Central memory CD4-positive, alpha-beta T cell (primary cell): ENCODE measurements around the gene EXTL1.

Source experiments
- DNase-seq: peaks from one replicate; pipeline ENCODE4 v3.0.0; 2022

EXTL1 gene

DNA sequence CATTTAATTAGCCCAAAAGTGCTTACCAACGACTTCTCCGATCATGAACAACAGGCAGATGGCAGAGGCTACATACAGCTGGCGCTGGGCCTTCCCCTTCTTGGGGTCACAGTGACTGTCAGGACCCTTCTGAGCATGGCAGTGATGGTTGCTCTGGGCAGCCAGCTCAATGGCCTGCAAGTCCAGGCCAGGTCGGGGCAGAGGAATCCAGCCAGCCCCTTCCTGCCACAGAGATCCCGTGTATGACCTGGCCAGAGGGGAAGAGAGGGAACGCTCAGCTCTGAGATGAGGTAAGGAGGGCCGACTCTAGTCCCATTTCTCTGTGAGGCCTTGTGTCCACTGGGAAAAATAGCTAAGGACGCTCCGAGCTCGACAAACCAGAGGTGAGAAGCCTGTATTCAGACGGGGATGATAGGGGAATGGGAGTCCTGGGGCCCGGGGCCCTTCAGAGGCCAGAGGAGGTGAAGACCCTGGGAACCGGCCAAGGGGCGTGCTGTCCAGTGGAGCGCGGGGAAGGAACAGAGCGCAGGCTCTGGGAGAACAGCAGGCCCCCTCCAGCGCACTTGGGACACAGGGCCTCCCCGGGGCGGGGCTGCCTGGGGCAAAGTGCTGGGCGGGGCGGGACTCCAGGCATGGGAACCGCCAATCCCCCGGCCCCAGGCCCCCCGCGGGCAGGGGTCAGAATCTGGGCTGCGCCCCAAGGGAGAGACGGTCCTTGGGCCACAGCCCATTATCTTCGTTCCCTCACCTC, 23.6 kb downstream of the EXTL1 start:
- DNase-seq: no peak

DNA sequence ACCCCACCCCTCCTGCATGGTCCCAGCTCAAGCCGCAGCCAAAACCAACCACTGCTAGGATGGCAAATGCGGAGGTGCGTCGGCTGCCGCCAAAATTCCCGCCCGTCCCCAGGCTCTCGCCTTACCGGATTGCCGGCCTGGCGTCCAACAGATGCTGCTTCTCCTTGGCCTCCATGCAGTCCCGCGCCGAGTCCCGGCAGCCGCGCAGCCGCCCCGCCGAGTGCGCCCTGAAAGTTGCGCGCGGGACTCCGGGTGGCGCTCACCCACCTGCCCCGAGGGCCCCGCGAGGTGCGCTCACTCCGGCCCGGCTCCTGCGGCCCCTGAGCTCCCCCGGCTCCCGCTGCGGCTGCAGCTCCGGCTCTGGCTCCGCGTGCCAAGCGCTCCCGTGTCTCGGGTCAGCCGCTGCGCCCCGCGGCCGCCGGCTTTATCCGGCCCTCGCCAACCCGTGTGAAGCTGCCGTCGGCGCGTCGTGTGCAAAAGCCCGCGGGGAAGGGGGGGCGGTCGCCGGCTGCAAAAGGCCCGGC, 24.2 kb downstream of the EXTL1 start, which contains the start of gene SLC30A2:
TSS of gene SLC30A2 (minus strand) at position 397 of the 524 bp plus-strand sequence. CDS start at position 175, 222 bp downstream.
- no peak for DNase-seq

DNA sequence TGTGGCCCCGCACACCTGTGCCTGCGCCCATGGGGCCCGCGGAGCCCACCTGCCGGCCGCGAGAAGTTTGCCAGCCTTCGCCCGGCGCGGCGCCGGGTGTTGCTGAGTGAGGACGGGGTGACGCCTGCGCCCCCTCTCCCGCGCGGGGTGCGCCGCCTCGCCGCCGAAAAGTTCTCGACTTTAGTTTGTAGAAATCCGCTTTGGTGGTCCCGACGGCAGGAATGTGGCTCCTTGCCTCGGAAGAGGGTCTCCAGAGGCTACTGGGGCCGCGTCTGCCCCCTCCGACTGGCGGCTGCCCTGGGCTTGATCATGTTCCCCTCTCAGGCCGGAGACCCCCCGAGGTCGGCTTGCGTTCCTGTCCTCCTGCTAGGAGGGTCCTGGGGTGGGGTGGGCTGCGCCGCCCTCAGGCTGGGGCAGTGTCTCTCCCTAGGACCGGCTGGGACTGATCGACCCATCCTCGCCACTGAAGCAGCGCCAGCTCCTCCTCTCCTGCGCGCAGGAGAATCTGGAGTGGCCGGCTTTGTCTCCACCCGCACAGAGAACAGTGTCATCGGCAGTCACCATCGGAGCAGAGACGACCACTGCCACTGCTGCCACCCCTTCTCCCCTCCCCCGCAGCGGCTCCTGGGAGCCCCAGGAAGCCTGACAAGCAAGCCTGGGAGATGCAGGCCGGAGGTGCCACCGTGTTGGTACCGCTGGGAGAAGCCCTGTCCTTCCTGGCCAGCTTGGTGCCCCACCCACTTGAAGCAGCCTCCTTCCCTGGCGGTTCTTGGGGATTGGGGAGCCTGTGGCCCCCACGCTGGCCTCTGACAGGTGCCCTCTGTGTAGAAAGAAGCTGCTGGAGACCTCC, 24.9 kb downstream of the EXTL1 start:
- DNase-seq: no peak

DNA sequence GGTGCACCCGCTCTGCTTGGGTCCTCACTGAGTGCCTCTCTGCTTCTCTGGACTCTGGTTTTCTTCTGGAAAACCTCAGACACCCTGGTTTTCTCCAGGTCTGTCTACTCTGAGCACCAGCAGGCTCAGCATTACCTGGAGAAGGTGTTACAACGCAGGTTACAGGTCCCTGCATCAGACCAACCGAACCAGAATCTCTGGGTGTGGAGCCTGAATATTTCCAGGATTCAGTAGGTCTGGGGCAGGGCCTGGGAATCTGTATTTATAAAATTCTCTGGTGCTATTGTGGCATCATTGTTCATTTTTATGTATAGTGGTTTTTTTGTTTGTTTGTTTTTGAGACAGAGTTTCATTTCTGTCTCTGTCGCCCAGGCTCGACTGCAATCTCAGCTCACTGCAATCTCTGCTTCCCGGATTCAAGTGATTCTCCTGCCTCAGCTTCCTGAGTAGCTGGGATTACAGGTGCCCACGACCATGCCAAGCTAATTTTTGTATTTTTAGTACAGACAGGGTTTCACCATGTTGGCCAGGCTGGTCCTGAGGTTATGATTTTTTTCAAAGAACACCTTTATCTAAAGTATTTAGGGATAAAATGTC, 25.8 kb downstream of the EXTL1 start:
- DNase-seq: no peak

DNA sequence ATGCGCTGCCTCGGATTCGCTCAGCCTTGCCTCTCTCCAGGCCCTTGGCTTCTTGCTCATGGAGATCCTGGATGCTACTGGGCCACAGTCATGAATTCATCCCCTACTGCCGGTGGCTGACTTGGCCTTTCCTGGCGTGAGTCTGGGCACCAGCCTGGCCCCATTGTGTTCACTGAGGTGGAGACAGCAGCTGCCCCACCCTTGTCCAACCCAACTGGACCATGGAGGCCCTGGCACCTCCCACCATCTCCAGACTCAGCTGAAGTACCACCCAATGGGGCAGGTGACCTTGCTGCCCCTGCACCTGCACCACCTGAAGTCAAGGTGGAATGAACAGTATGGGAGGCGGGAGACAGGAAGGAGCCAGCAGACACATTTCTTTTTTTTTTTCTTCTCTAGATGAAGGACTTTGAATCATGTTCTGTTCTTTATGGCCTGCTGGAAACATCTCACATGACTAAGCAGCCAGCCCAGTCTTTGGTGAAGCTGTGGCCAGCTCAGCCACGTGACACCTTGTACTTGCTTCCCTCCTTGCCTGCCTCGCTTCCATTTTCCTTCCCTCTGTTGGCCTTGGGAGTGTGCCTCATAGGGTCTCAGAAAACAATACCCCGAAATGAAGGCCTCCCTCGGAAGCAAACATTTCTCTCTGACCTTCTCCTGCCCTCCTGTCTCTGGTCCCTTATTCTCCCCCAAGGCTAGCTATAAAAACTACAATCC, 28.1 kb downstream of the EXTL1 start:
- no peak for DNase-seq

DNA sequence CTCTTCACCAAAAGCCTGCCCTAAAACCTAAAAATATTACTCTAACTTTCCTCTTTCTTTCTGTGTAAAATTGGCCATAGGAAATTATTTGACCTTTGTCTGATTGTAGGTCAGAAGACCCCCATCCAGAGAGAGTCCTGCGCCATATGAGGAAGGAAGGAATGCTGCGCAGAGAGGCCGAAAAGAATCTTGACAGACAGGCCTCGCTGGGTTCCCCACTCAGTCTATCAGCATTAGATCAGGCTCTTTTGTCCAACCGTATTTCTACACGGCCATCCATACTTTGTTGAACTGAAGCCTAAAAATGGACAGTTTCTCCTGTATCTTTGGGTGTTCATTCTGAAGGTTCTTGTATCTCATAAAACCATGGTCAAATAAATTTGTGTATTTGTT, 28.7 kb downstream of the EXTL1 start:
- no peak for DNase-seq

DNA sequence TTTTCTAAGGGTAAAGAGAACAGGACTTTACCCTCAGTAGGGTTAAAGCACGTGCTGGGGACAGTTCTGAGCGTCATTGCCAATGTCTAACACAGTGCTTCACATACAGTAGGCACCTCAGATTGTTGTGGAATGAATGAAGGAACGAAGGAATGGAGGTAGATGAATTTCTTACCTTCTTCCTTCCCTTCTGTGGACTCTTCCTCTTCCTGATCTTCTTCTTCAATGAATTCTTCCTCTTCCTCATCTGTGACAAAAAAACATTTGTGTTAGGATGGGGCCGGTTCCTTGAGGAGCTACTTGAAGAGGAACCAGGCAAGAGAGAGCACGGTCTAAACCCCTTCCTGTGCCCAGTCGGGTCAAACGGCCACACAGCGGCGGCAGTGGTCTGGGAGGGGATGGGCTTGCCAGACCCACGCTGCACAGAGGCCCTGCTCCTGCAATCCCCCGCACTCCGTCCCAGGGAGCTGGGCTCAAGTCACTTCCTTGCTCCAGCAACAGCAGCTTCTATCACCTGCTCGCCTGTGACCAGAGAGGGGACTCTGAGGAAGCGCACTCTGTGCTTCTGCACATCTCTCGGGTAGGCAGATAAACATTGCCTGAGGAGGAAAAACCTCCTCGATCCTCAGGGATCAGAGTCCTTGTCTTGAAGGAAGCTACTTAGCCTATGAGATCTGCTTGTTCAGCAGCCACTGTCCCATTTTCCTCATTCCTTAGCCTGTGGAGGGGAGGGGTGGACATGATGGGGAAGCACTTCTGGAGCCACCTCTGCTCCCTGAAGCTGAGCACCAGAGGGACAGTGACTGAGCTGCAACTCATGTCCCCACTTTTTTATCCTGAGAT, 32.4 kb downstream of the EXTL1 start:
- no peak for DNase-seq

DNA sequence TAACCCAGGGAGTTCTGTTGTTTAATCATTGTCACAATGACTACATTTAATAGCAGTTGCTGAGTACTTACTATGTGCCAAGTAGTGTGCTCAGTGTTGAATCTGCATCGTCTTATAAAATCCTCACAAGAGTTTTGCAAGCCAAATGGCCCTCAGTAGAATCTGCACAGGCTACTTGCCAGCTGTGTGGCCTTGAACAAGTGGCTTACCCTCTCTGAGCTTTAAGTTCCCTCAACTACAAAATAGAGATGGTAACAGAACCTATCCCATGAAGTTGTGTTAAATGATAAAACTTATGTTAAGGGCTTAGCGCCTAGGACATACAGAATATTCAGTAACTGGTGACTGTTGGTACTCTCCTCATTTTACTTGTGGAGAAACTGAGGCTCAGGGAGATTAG, 33.5 kb downstream of the EXTL1 start:
- DNase-seq: no peak

DNA sequence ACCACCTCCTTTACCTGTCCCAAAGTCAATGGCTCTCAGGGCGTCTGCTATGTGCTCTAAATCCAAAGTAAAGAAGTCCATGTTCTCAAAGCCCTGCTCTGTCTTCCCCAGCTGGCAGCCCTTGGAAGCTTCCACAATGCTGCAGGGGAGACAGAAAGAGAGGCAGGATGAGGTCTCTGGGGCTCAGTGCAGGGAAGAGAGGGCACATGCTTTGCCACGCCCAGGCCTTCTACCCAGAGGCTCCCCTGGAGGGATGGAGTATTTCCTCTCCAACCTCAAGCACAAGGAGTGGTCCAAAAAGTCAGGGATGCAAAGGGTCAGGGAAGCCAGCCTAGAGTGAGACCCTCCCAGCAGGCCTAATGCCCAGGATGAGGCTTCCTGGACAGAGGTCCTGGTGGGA, 35.6 kb downstream of the EXTL1 start:
- DNase-seq: no peak

DNA sequence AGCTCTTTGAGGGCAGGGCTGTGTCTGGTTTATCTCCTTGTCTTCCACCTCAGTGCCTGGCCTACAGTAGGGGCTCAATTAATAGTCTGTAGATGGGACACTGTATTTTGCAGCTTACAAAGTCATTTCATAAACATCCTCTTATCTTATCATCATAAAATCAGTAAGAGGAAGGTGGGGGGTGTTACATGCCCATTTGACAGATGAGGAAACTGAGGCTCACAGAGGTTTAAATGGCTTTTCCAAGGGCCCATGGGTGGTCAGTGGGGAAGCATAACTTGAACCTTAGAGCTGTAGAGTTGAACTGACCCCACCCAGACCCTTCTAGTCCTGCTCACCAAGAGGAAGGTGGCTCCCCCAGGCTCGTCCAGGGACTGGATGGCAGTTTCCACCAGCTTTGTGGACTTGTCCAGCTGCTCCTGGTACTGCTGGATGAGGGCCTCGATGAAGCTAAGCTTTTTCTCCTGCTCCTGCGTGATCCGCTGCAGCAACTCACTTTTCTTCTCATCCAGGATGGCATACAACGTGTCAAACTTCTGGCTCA, 36.5 kb downstream of the EXTL1 start:
- no peak for DNase-seq

DNA sequence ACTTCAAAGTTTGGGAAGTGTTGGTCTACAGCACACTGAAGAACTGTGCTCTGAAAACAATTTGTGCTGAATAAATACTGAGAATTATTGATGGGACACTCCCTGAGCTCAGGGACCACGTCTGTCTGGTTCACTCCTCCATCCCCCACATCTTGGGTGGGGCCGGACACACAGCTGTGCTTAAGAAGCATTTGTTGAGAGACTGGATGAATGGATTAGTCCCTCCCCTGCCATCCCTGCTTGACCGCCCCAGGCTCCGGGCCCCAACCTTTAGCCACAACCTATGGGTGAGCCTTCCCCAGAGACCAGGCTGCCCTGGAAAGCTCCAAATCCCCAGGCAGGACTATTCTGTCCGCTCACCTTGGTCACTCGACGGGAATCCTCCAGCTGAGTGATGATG, 38.3 kb downstream of the EXTL1 start:
- DNase-seq: no peak

DNA sequence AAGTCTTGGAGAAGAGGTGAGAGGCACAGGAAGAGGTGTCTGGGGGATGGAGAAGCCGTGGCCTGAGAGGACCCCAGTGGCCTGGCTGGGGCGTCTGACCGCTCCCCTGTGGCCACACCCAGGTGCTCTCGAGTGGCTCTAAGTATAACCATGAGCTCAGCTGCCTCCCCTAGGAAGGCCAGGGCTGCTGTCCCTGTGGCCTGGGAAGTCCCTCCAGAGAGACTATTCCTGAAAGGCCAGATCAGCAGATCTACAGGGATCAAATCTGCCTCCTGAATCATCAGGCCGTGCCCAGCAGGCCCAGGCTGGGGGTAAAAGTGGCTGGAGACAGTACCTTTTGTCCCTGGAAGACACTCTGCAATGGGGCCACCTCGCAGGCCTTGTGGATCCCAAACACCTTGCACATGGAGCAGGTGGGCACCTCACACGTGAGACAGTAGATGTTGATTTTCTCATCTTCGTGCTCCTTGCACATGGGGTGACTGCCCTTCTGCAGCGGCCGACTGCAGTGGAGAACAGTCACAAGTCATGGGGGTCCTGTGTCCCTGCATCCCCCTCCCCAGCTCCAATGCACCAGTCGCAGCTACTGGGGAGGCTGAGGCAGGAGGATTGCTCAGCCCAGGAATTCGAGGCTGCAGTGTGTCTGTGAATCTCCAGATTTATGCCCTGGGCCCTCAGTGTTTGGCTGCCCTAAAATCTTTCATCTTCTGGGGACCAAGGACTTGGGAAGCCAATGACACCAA, 39.4 kb downstream of the EXTL1 start:
- DNase-seq: no peak

DNA sequence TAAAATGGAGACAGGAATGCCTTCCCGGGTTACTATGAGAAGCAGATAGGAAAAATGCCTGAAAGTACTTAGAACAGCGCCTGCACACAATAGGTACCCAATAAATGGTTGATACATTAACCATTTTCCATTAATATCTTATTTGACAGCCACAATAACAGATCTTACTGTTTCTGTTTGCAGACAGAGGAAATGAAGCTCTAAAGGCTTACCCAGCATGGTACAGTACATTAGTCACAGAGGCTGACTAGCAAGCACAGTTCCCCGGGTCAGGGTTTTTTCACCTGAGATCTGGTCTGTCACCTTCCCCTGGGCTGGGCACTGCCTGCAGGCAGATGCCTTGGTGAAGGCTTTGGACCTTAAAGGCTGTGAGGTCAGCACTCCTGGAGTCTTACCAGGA, 43.0 kb downstream of the EXTL1 start:
- no peak for DNase-seq

DNA sequence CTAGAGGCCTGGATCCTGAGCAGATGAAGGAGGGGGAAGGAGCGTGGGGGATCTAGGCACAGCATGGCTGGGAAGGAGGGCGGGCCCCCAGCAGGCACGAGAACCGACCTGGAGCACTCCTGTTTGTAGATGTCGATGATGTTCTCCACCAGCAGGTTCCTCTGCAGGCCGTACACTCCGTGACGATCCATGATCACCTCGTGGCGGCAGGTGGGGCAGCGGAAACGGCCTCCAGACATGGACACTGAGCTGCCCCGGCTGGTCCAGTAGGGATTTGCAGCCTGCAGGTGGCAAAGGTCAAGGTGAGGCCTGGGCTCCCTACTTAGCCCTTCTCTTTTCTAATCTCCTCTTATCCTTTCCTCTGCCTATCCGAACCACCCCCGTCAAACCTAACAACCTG, 44.6 kb downstream of the EXTL1 start:
- no peak for DNase-seq

DNA sequence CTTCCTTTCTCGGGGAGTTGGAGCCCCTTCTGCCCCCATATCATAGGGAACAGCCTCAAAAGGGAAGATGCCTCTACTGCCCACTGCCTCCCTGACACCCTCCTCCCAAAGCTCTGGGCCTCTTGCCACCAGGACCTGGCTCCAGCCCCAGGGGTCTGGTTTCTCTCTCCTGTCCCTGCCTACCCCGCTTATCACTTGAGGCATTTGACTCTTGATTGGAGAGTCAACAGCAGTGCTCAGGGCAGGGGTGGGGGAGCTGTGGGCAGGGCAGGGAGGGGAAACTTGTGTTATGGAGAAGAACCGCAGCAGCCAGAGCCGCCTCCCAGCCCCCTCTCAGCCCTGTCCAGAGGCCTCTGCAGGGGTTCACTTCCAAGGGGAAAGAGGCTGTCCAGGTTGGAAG, 45.3 kb downstream of the EXTL1 start:
- DNase-seq: no peak

DNA sequence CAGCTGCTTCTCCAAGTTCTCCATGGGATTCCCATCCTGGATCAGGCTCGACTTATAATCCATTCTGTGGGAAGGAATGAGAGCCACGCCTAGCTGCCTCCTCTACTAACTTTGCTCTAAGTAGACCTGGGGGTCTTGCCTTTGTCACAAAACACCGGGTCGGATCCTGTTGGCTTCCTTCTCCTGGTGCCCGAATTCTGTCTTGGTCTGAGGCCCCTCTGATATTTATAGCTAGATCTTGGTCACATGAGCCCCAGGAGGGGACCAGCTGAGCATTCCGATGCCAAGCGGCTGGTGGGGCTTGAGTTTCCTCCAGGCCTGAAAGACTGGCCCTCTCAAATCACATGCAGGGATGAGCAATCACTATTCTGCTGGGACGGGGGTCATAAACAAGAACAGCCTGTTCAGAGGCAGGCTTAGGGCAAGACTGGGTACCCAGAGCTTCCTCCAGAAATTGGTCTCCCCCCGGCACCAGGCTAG, 45.9 kb downstream of the EXTL1 start, which contains the start of gene TRIM63:
TSS of gene TRIM63 (minus strand) at position 199 of the 480 bp plus-strand sequence. CDS start at position 63, 136 bp downstream.
- no peak for DNase-seq

DNA sequence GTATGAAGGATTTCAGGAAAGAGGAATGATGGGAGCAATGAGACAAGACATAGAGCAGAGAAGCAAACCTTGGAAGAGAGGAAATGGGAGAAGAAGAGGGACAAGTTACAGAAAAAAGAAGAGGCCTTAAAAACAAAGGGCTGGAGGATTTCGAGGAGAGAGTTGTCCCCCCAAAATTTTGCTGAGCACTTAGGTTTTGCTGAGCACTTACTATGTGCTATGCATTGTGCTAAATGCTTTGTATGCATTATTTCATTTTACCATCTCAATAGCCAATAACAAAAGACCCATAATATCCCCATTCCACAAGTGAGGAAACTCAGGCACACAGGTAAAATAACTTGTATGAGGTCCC, 48.3 kb downstream of the EXTL1 start:
- DNase-seq: no peak

DNA sequence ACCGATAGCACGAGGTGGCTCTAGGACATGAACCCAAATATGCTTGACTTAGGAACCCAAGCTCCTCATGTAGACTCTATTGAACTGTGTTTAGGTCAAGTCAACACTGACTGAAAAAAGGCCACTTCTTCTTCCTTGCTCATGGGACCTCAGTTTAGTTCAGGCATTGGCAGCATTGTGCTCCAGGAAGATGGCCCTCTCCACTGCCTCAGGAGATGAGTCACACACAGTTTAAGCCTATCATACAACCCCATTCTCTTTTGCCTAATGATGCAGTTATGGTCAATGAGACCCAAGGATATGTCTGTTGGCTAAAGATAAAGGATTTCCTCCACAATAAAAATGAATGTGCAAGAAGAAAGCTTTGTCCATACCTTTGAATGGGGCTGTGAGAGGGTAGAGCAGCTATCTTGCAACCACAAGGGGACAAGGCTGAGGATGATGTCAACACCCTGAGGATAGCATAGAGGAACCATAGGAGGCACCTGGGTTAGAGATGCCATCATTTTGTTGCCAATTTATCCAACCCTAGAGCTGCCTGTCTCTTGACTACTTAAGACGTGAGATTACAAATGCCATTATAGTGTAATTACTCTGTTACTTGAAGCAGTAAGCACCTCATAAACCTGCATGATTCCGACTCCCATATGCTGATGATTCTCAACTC, 48.9 kb downstream of the EXTL1 start:
- DNase-seq: no peak

DNA sequence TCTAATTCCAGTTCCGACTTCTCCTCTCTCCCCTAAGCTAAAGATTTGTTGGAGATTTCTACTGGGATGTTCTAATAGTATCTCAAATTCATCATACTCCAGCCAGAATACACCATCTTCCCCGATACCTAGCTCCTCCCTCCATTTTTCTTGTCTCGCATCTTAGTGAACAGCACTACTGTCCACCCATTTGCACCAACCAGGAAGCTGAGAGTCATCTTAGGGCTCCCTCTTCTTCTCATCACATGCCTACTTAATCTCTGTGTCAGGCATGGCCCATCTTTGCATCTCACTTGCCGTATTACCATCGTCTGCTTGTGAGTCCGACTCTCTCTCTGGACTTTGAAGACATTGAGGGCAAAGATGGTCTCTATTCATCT, 49.4 kb downstream of the EXTL1 start:
- DNase-seq: no peak

DNA sequence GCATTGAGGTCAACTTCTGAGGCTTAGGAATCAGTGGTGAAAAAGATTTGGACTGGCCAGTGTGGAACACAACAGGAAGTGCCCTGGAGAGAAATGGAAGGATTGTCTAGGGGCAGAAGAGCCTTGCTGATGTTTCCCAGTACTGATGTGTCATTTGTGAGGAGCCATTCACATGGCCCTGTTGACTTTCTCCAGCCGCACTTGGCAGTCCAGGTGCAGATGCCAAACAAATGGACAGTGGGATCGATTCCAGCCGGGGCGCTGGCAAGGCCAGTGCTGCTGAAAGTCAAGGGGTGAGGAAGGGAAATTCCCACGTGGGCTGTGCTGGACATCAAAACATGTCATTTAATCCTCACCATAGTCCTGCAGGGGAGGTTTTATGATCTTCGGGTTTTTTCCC, 50.7 kb downstream of the EXTL1 start:
- no peak for DNase-seq
